IMR-90 (cell line): Measurements from ENCODE around the gene SNRNP35. TPM values are rescaled to one million over a fixed set of nuclear protein-coding genes. Genes with fewer than 3 reads are reported as not detected.

ENCODE experiments used
- ATAC-seq: fragments of 200-7000 bp; cut with Tn5 transposase; 2 replicates; pipeline ENCODE4 v1.9.1; 2020; ENCODE audit warnings: low read depth, mild to moderate bottlenecking, moderate library complexity
- BruUV-seq: library from RNA; stranded (reverse); fragments of 400-500 nt; replicated peaks from 2 replicates; lab custom pipeline; 2021; lab: Mats Ljungman, UMichigan
- CTCF ChIA-PET: fragments of 300-600 bp; formaldehyde crosslinking; extraction: SDS; loops from one replicate; lab custom pipeline; 2021; ENCODE audit warnings: antibody characterized with exemption; lab: Yijun Ruan, JAX
- POLR2A ChIA-PET: fragments of 300-600 bp; sonication (Branson Sonifier 250); formaldehyde crosslinking; loops from one replicate; lab custom pipeline; 2022; ENCODE audit warnings: antibody characterized with exemption; ENCODE audit not compliant: unreplicated experiment; lab: Charles Lee
- DNase-seq: peaks from one replicate; pipeline ENCODE4 v3.0.0; 2013
- H2AFZ ChIP-seq: replicated peaks from 2 replicates; pipeline ENCODE3; 2013; ENCODE audit warnings: low read length, mild to moderate bottlenecking; ENCODE audit not compliant: poor library complexity
- H2AK5ac ChIP-seq: 2 replicates; pipeline ENCODE4 v1.6.1; 2013; ENCODE audit warnings: low read depth, low read length, inconsistent platforms
- H2AK9ac ChIP-seq: replicated peaks from 2 replicates; pipeline ENCODE3; 2013; ENCODE audit warnings: mild to moderate bottlenecking, low read depth, low read length, moderate library complexity; ENCODE audit not compliant: poor library complexity
- H2BK120ac ChIP-seq: 2 replicates; pipeline ENCODE4 v1.6.1; 2013; ENCODE audit warnings: low read depth, low read length, inconsistent platforms
- H2BK15ac ChIP-seq: 3 replicates; pipeline ENCODE4 v1.6.1; 2013; ENCODE audit warnings: low read depth, low read length, inconsistent platforms
- H2BK20ac ChIP-seq: 2 replicates; pipeline ENCODE4 v1.6.1; 2013; ENCODE audit warnings: low read depth, mild to moderate bottlenecking, inconsistent platforms, low read length, moderate library complexity
- H2BK5ac ChIP-seq: 2 replicates; pipeline ENCODE4 v1.6.1; 2013; ENCODE audit warnings: mild to moderate bottlenecking, low read depth, low read length, inconsistent platforms; ENCODE audit not compliant: poor library complexity, severe bottlenecking
- H3K14ac ChIP-seq: replicated peaks from 2 replicates; pipeline ENCODE4 v1.6.1; 2013; ENCODE audit warnings: low read depth, low read length, inconsistent platforms
- H3K18ac ChIP-seq: 2 replicates; pipeline ENCODE4 v1.6.1; 2013; ENCODE audit warnings: low read depth, low read length, control low read depth
- H3K23ac ChIP-seq: 2 replicates; pipeline ENCODE4 v1.6.1; 2013; ENCODE audit warnings: low read depth, low read length, inconsistent platforms
- H3K27ac ChIP-seq: 2 replicates; pipeline ENCODE4 v1.5.1; 2013; ENCODE audit warnings: mild to moderate bottlenecking, control low read depth, low read length; ENCODE audit not compliant: insufficient read depth
- H3K27me3 ChIP-seq: 2 replicates; pipeline ENCODE4 v1.6.1; 2013; ENCODE audit warnings: low read length; ENCODE audit not compliant: control insufficient read depth, insufficient read depth
- H3K36me3 ChIP-seq: 2 replicates; pipeline ENCODE4 v1.6.1; 2013; ENCODE audit warnings: low read length, mixed read lengths; ENCODE audit not compliant: control insufficient read depth, insufficient read depth
- H3K4ac ChIP-seq: 2 replicates; pipeline ENCODE4 v1.6.1; 2013; ENCODE audit warnings: low read depth, low read length, inconsistent platforms
- H3K4me1 ChIP-seq: 2 replicates; pipeline ENCODE4 v1.6.1; 2013; ENCODE audit warnings: low read length, mixed read lengths; ENCODE audit not compliant: control insufficient read depth, insufficient read depth
- H3K4me2 ChIP-seq: 2 replicates; pipeline ENCODE4 v1.6.1; 2013; ENCODE audit warnings: low read depth, mild to moderate bottlenecking, control low read depth, low read length, moderate library complexity
- H3K4me3 ChIP-seq: 2 replicates; pipeline ENCODE4 v1.5.1; 2013; ENCODE audit warnings: low read depth, mild to moderate bottlenecking, control low read depth, low read length, moderate library complexity; ENCODE audit not compliant: insufficient read depth
- H3K56ac ChIP-seq: 2 replicates; pipeline ENCODE4 v1.6.1; 2013; ENCODE audit warnings: low read length, inconsistent platforms; ENCODE audit not compliant: insufficient read depth; ENCODE audit errors: extremely low read depth
- H3K79me1 ChIP-seq, 2 experiments: 2 replicates each; pipeline ENCODE4 v1.6.1; 2013; ENCODE audit warnings: low read length in 2 of 2, inconsistent platforms in 1 of 2, low read depth in 1 of 2
- H3K9ac ChIP-seq: 2 replicates; pipeline ENCODE4 v1.6.1; 2013; ENCODE audit warnings: low read depth, low read length, control low read depth
- H3K9me1 ChIP-seq: 2 replicates; pipeline ENCODE4 v1.6.1; 2013; ENCODE audit warnings: low read length, inconsistent platforms; ENCODE audit not compliant: insufficient read depth
- H3K9me3 ChIP-seq: 2 replicates; pipeline ENCODE4 v1.6.1; 2013; ENCODE audit warnings: low read length; ENCODE audit not compliant: control insufficient read depth, insufficient read depth
- H4K20me1 ChIP-seq: 2 replicates; pipeline ENCODE4 v1.6.1; 2013; ENCODE audit warnings: low read length, inconsistent platforms; ENCODE audit not compliant: insufficient read depth
- H4K5ac ChIP-seq: 2 replicates; pipeline ENCODE4 v1.6.1; 2013; ENCODE audit warnings: mild to moderate bottlenecking, low read depth, low read length, control low read depth
- H4K8ac ChIP-seq, 2 experiments: 2 replicates each; pipeline ENCODE4 v1.6.1; 2013; ENCODE audit warnings: low read depth in 2 of 2, low read length in 2 of 2, control low read depth in 1 of 2, inconsistent platforms in 1 of 2
- H4K91ac ChIP-seq: 2 replicates; pipeline ENCODE4 v1.6.1; 2013; ENCODE audit warnings: low read depth, low read length, inconsistent platforms; ENCODE audit not compliant: insufficient read depth
- BHLHE40 ChIP-seq: fragments of 150-350 bp; IDR thresholded peaks from 2 replicates; pipeline ENCODE4 v1.6.1; 2016; ENCODE audit warnings: mild to moderate bottlenecking, low read depth, low read length
- POLR2A ChIP-seq: IDR thresholded peaks from 2 replicates; pipeline ENCODE4 v1.6.1; 2012; ENCODE audit warnings: mild to moderate bottlenecking, low read depth, low read length
- RAD21 ChIP-seq: IDR thresholded peaks from 2 replicates; pipeline ENCODE4 v1.6.1; 2012; ENCODE audit warnings: low read length, improper control_type of control experiment
- WGBS, 2 experiments: methylation state at CpG; one replicate each; pipeline versions ENCODE4 v1.1.5 to v1.1.7; 2013; ENCODE audit warnings: missing lambda C conversion rate in 2 of 2; ENCODE audit not compliant: insufficient read length in 1 of 2; ENCODE audit errors: extremely low coverage in 2 of 2; 5-methylcytosine and 5-hydroxymethylcytosine counted together
- dilution Hi-C: fragments of 300-500 bp; cut with HindIII; formaldehyde crosslinking; loops from one replicate; pipeline ENCODE4 v1.14.3; 2018; ENCODE audit warnings: low sequenced_read_pairs; ENCODE audit not compliant: unreplicated experiment
- in situ Hi-C: fragments of 300-500 bp; cut with MboI; formaldehyde crosslinking; loops from 3 replicates; pipeline ENCODE4 v1.14.3; 2019; ENCODE audit warnings: low sequenced_read_pairs, inconsistent platforms, mixed read lengths
- intact Hi-C: fragments of 100-400 bp; cut with micrococcal nuclease; formaldehyde crosslinking; loops from 2 replicates; pipeline ENCODE4 v1.10.0; 2022
- polyA plus RNA-seq, 3 experiments: library from polyadenylated mRNA; depleted of rRNA; stranded (reverse); fragments of >200 nt; gene quantifications; 2 replicates each; pipeline ENCODE4 v1.2.3, GENCODE V29; 2012; ENCODE audit warnings: low replicate concordance in 1 of 3
- total RNA-seq: library from RNA; depleted of rRNA; stranded (reverse); fragments of >200 nt; gene quantifications from 2 replicates; pipeline ENCODE4 v1.2.3, GENCODE V29; 2012

SNRNP35 gene
- total and polyA plus RNA-seq, 2 of the 4 experiments (the other 2 are of a cell fraction), result 4.7 to 15.4 TPM

DNA sequence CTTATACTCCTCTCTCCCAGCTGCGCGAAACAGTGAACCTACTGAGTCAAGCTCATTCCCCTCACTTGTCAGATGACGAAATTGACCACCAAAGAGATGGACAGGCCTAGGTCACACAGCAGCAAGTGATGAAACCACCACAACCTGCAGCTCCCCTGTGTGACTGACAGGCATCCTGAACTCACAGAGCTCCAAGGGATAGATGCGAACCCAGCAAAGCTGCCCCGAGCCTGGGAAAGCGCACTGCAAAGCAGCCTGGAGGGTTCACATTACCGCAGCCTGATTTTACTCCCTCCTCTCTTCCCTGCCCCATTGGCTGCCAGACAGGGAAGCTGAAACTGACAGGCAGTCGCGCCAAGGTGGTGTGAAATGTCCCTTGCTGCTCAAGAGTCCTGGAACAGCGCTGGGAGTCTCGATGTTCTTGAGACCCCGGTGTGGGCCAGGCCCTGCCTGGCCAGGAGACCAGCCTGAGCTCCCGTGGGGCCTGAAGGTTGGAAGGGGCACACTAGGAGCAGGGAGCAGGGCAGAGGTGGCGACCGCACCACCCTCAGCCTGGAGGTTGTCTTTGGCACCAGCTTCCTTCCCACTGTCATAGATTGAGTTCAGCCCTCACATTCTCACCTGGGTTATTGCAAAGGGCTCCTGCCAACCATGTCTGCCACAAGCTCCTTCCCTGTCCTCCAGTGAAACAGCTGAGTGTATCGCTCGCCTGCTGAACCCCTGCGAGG lies 36.3 kb downstream of the SNRNP35 start (continued):
- no peak for TF ChIP-seq RAD21

DNA sequence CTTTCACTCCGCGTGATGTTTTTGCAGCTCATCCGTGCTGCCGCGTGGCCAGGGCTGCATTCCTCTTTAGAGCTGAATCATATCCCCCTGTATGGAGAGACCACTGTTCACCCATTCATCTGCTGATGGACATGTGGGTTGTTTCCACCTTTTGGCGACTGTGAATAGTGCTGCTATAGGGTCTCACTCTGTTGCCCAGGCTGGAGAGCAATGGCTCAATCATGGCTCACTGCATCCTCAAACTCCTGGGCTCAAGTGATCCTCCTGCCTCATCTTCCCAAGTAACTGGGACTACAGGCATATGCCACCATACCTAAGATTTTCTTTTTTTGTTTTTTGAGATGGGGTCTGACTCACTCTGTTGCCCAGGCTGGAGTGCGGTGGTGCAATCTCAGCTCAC lies 39.1 kb downstream of the SNRNP35 start:
- H3K23ac ChIP-seq, result no peak overlapping the region
- no peak for ATAC-seq
- H3K14ac ChIP-seq, result no peak overlapping the region

More for the DNA sequence above, 39.1 kb downstream of the SNRNP35 start:
- Histone ChIP-seq H3K79me1 (no peaks in the 10 kb centered on the region; a peak in 1 of 4 replicates), H3K4me1 (peaks cover 4% of the 10 kb centered on the region; the same call in 1 of the 2 replicates), H2AFZ (no peak overlapping the region), H2BK5ac (no peak overlapping the region), H3K9me3 (no peaks in the 10 kb centered on the region), H4K20me1 (no peaks in the 10 kb centered on the region), H3K9ac (no peak overlapping the region), H3K4me2 (no peak overlapping the region), H3K27ac (no peak overlapping the region), H2AK5ac (no peak overlapping the region), H4K5ac (no peak overlapping the region), H3K4me3 (no peak overlapping the region), H2AK9ac (no peak overlapping the region), H4K91ac (no peak overlapping the region), H3K56ac (no peak overlapping the region), H4K8ac (no peak overlapping the region), H3K27me3 (no peaks in the 10 kb centered on the region), H2BK120ac (no peak overlapping the region), H2BK20ac (no peak overlapping the region), H3K4ac (no peak overlapping the region), H3K9me1 (no peaks in the 10 kb centered on the region; the same call in 1 of the 2 replicates), H2BK15ac (no peak overlapping the region), H3K18ac (no peak overlapping the region), H3K36me3 (peaks cover 23% of the 10 kb centered on the region)
- intact Hi-C loops, result no loop called here
- POLR2A ChIA-PET, result no interaction called here
- DNase-seq, result no peak
- CTCF ChIA-PET, result no interaction called here
- no TSS peak for BruUV-seq
- TF ChIP-seq BHLHE40 (no peak), POLR2A (no peak)
- dilution Hi-C loops, result no loop called here
- 100% methylated on average over 2 of the region's 7 CpGs; no CpG with 5 or more reads in 1 of the 2 experiments for WGBS, 2 experiments
- in situ Hi-C loops, result no loop called here
